PC-3 (cell line): Measurements from ENCODE around the gene ZNF768.

Experiments used
- CTCF ChIP-seq: fragments of 300-600 bp; sonication (generic); conservative IDR thresholded peaks from 2 replicates; pipeline ENCODE4 v1.5.1; 2017; ENCODE audit warnings: antibody characterized with exemption, low read depth, mild to moderate bottlenecking, low read length
- EZH2 ChIP-seq: fragments of 300-600 bp; sonication (generic); IDR thresholded peaks from one replicate; pipeline ENCODE4 v1.6.1; 2017; ENCODE audit warnings: antibody characterized with exemption, mild to moderate bottlenecking, low read length; ENCODE audit not compliant: unreplicated experiment

GRCh38 chr16:30491744-30492308 lies 34.5 kb downstream of the ZNF768 start:
- TF ChIP-seq CTCF (no peak), EZH2 (no peak)
